K562 (cell line): Measurements from ENCODE around the gene CNGA3. TPM values are rescaled to one million over a fixed set of nuclear protein-coding genes. Genes with fewer than 3 reads are reported as not detected.

Source experiments
- ATAC-seq: fragments of 200-7000 bp; cut with Tn5 transposase; 3 replicates; pipeline ENCODE4 v1.9.1; 2020; ENCODE audit warnings: moderate library complexity
- BruUV-seq: library from RNA; stranded (reverse); fragments of 400-500 nt; replicated peaks from 2 replicates; lab custom pipeline; 2021; lab: Mats Ljungman, UMichigan
- CTCF ChIA-PET: fragments of 300-600 bp; formaldehyde crosslinking; extraction: SDS; loops from one replicate; lab custom pipeline; 2021; ENCODE audit warnings: low intra/inter-chr PET ratio; lab: Yijun Ruan, JAX
- POLR2A ChIA-PET: fragments of 300-600, 350-650 bp; sonication (Branson Sonifier 250); formaldehyde crosslinking; extraction: SDS; loops from one replicate; lab custom pipeline; 2021; ENCODE audit warnings: antibody characterized with exemption, inconsistent platforms; lab: Yijun Ruan, JAX
- DNase-seq, 4 experiments: peaks; one replicate each; pipeline versions ENCODE4 v3.0.0 to v3.0.0-alpha.2; 2011 to 2018; ENCODE audit warnings: low spot score in 3 of 4, mixed read lengths in 3 of 4; ENCODE audit errors: extremely low read depth in 1 of 4
- FAIRE-seq: peaks from 2 replicates; lab custom pipeline; 2011; peaks lifted over from hg19 to GRCh38; lab: Jason Lieb, UNC
- H2AFZ ChIP-seq: 2 replicates; pipeline ENCODE4 v1.6.0; 2011; ENCODE audit warnings: low read depth, low read length, control low read depth, inconsistent platforms
- H3K27ac ChIP-seq: fragments of 200-600 bp; 3 replicates; pipeline ENCODE4 v1.8.0; 2011; ENCODE audit warnings: low read depth, mild to moderate bottlenecking, control low read depth, inconsistent platforms, low read length, moderate library complexity, mixed read lengths; ENCODE audit errors: extremely low read depth
- H3K27me3 ChIP-seq, 2 experiments: fragments of 300-600 bp in 1 of 2; 2 replicates in 1 of 2; 3 replicates in 1 of 2; pipeline versions ENCODE4 v1.6.0 to v1.8.0; 2011; ENCODE audit warnings: inconsistent platforms in 2 of 2, low read length in 2 of 2, mild to moderate bottlenecking in 1 of 2, mixed read lengths in 1 of 2, moderate library complexity in 1 of 2; ENCODE audit not compliant: control insufficient read depth in 2 of 2, insufficient read depth in 2 of 2
- H3K36me3 ChIP-seq: fragments of 300-600 bp; 3 replicates; pipeline ENCODE4 v1.8.0; 2011; ENCODE audit warnings: mild to moderate bottlenecking, low read length, inconsistent platforms; ENCODE audit not compliant: control insufficient read depth, insufficient read depth
- H3K4me1 ChIP-seq, 2 experiments: fragments of 200-600 bp in 1 of 2; replicated peaks in 1 of 2; 2 replicates in 1 of 2; 3 replicates in 1 of 2; pipeline versions ENCODE4 v1.5.1 to v1.8.0; 2011; ENCODE audit warnings: inconsistent platforms in 2 of 2, low read length in 2 of 2, mild to moderate bottlenecking in 1 of 2, mixed read lengths in 1 of 2, moderate library complexity in 1 of 2; ENCODE audit not compliant: control insufficient read depth in 2 of 2, insufficient read depth in 2 of 2
- H3K4me2 ChIP-seq: 2 replicates; pipeline ENCODE4 v1.6.1; 2011; ENCODE audit warnings: low read length, control low read depth, inconsistent platforms, mixed read lengths; ENCODE audit not compliant: insufficient read depth
- H3K4me3 ChIP-seq: fragments of 200-600 bp; sonication (generic), shearing (Covaris generic); 2 replicates; pipeline ENCODE4 v1.5.1; 2016; ENCODE audit warnings: control low read depth, inconsistent platforms
- H3K79me2 ChIP-seq: fragments of 200-600 bp; 3 replicates; pipeline ENCODE4 v1.8.0; 2011; ENCODE audit warnings: low read length, inconsistent platforms; ENCODE audit not compliant: control insufficient read depth, insufficient read depth
- H3K9ac ChIP-seq, 2 experiments: 2 replicates each; pipeline versions ENCODE4 v1.6.0 to v1.6.1; 2011; ENCODE audit warnings: low read depth in 2 of 2, low read length in 2 of 2, control low read depth in 1 of 2, inconsistent platforms in 1 of 2, mild to moderate bottlenecking in 1 of 2, mixed read lengths in 1 of 2; ENCODE audit not compliant: insufficient read depth in 1 of 2
- H3K9me1 ChIP-seq: one replicate; pipeline ENCODE4 v1.6.0; 2011; ENCODE audit warnings: inconsistent platforms, mild to moderate bottlenecking, low read length, moderate library complexity; ENCODE audit not compliant: control insufficient read depth, insufficient read depth
- H3K9me3 ChIP-seq: replicated peaks from 2 replicates; pipeline ENCODE4 v1.5.1; 2011; ENCODE audit warnings: low read depth, low read length, inconsistent platforms; ENCODE audit not compliant: control insufficient read depth, insufficient read depth
- H4K20me1 ChIP-seq: replicated peaks from 2 replicates; pipeline ENCODE4 v1.6.1; 2011; ENCODE audit warnings: low read length, inconsistent platforms, mixed read lengths; ENCODE audit not compliant: control insufficient read depth, insufficient read depth
- CGGBP1 ChIP-seq: fragments of 250-450 bp; sonication (Bioruptor Pico); IDR thresholded peaks from 2 replicates; pipeline ENCODE4 v1.9.0; 2021; ENCODE audit warnings: mild to moderate bottlenecking
- CSDE1 ChIP-seq, 2 experiments: fragments of 450-650 bp; IDR thresholded peaks; 2 replicates each; pipeline ENCODE4 v1.6.1; 2016; ENCODE audit warnings: mild to moderate bottlenecking in 1 of 2
- GABPB1 ChIP-seq: sonication (generic); formaldehyde crosslinking; IDR thresholded peaks from 2 replicates; pipeline ENCODE4 v1.8.0; 2022; ENCODE audit warnings: mild to moderate bottlenecking, missing genetic modification reagents
- IRF2 ChIP-seq: sonication (generic); formaldehyde crosslinking; IDR thresholded peaks from 2 replicates; pipeline ENCODE4 v1.8.1; 2022; ENCODE audit warnings: mild to moderate bottlenecking, missing genetic modification reagents
- NELFE ChIP-seq: IDR thresholded peaks from 2 replicates; pipeline ENCODE4 v1.6.1; 2011; ENCODE audit warnings: mild to moderate bottlenecking; ENCODE audit not compliant: insufficient read depth, insufficient read length
- NKRF ChIP-seq: fragments of 450-650 bp; IDR thresholded peaks from 2 replicates; pipeline ENCODE4 v1.6.1; 2016; ENCODE audit warnings: borderline replicate concordance
- RBFOX2 ChIP-seq: fragments of 200-400 bp; formaldehyde crosslinking; IDR thresholded peaks from 2 replicates; pipeline ENCODE4 v1.6.1; 2017; ENCODE audit warnings: low read depth, mild to moderate bottlenecking, low read length, moderate library complexity
- TAL1 ChIP-seq: fragments of 450-650 bp; IDR thresholded peaks from 2 replicates; pipeline ENCODE4 v1.6.1; 2016; ENCODE audit warnings: mild to moderate bottlenecking
- ZFP91 ChIP-seq: sonication (generic); formaldehyde crosslinking; IDR thresholded peaks from 2 replicates; pipeline ENCODE4 v1.8.0; 2022; ENCODE audit warnings: mild to moderate bottlenecking, missing genetic modification reagents
- ZNF395 ChIP-seq: fragments of 200-800 bp; sonication (Bioruptor generic); IDR thresholded peaks from 2 replicates; pipeline ENCODE4 v1.6.1; 2017; ENCODE audit warnings: missing genetic modification characterization, missing compliant biosample characterization
- ZNF707 ChIP-seq: fragments of 250-450 bp; sonication (Bioruptor Pico); conservative IDR thresholded peaks from 2 replicates; pipeline ENCODE4 v1.8.0; 2022; ENCODE audit warnings: inconsistent platforms, mild to moderate bottlenecking, moderate library complexity
- ZSCAN29 ChIP-seq: fragments of 450-650 bp; IDR thresholded peaks from 2 replicates; pipeline ENCODE4 v1.6.1; 2017
- WGBS: fragments of 100-300 bp; shearing (Covaris generic); methylation state at CpG from one replicate; pipeline ENCODE4 v1.1.6; 2016; ENCODE audit warnings: low coverage, mixed read lengths; ENCODE audit not compliant: insufficient coverage; ENCODE audit errors: missing lambda C conversion rate; 5-methylcytosine and 5-hydroxymethylcytosine counted together
- in situ Hi-C: fragments of 300-500 bp; cut with MboI; formaldehyde crosslinking; loops from 4 replicates; pipeline ENCODE4 v1.15.0; 2018; ENCODE audit warnings: inconsistent platforms, mixed read lengths
- intact Hi-C: fragments of 100-400 bp; cut with micrococcal nuclease; formaldehyde crosslinking; loops from 2 replicates; pipeline ENCODE4 v1.14.2; 2022
- polyA plus RNA-seq, 8 experiments: library from polyadenylated mRNA; depleted of rRNA in 4 of 8; stranded (reverse) in 5 of 8; unstranded in 3 of 8; fragments of >200 nt; fragmentation: Nextera tagmentation in 2 of 8; fragmentation: Illumina TruSeq in 1 of 8; extraction: Ambion mirVana in 2 of 8; extraction: Trizol in 1 of 8; gene quantifications; 2 replicates each; pipeline versions ENCODE4 v1.2.1 to v1.2.3, GENCODE V29; 2011 to 2014; ENCODE audit warnings: inconsistent platforms in 1 of 8, missing spikeins in 1 of 8
- total RNA-seq, 7 experiments: library from RNA; depleted of rRNA in 6 of 7; stranded (reverse); fragments of >200 nt in 6 of 7; fragmentation: Illumina TruSeq in 2 of 7; extraction: Trizol in 2 of 7; gene quantifications; 2 replicates each; pipeline versions ENCODE4 v1.2.1 to v1.2.3, GENCODE V29; 2011 to 2021; ENCODE audit warnings: low replicate concordance in 1 of 7

CNGA3 gene
- total and polyA plus RNA-seq, 9 of the 15 experiments (the other 6 are each of a cell fraction or from before 2014, with no cell fraction given): not detected

GRCh38 chr2:98390571-98391476, 44.6 kb downstream of the CNGA3 start:
- Histone ChIP-seq H3K4me2 (no peak overlapping the region), H3K4me1 (no peaks in the 10 kb centered on the region), H3K9me1 (no peaks in the 10 kb centered on the region), H4K20me1 (no peaks in the 10 kb centered on the region; the same call in 1 of the 2 replicates), H3K79me2 (no peaks in the 10 kb centered on the region), H3K27ac (no peak overlapping the region), H3K9me3 (0 out of 2 replicates have a peak, but pooled peaks cover 2% of the 10 kb centered on the region), H3K4me3 (no peak overlapping the region), H2AFZ (no peak overlapping the region), H3K27me3 (peaks cover 49 to 76% of the 10 kb centered on the region in 2 experiments), H3K36me3 (no peaks in the 10 kb centered on the region), H3K9ac (no peak overlapping the region)
- WGBS: 1% methylated on average over 17 of the region's 19 CpGs
- POLR2A ChIA-PET: interaction anchor here (1.7 kb wide), 1 partner anchor 169 kb away, joined by 5 read pairs; no protein-coding TSS in a partner anchor
- CTCF ChIA-PET: no interaction called here
- FAIRE-seq (no peak), DNase-seq (no peak), ATAC-seq (no peak; the same call in 2 of the 3 replicates)
- intact Hi-C loops: no loop called here
- BruUV-seq: no TSS peak
- in situ Hi-C loops: loop anchor here (25.0 kb wide), 1 partner anchor 579 kb away; no protein-coding TSS in a partner anchor
- TF ChIP-seq NKRF: no peak
- TF ChIP-seq CGGBP1: no peak
- TF ChIP-seq ZSCAN29: no peak
- TF ChIP-seq IRF2 (CRISPR knock-in tag): no peak
- TF ChIP-seq ZNF395 (CRISPR knock-in tag): no peak
- no peak for TF ChIP-seq CSDE1 (IDR thresholded peaks at IDR 0.05)
- TF ChIP-seq NELFE: no peak
- no peak for TF ChIP-seq ZNF707
- no peak for TF ChIP-seq RBFOX2
- TF ChIP-seq GABPB1 (CRISPR knock-in tag): no peak
- TF ChIP-seq ZFP91 (CRISPR knock-in tag): no peak
- TF ChIP-seq TAL1: no peak
